IMR-90 (cell line): Measurements from ENCODE around the gene HEATR9.

Source experiments
- BHLHE40 ChIP-seq: fragments of 150-350 bp; IDR thresholded peaks from 2 replicates; pipeline ENCODE4 v1.6.1; 2016; ENCODE audit warnings: mild to moderate bottlenecking, low read depth, low read length
- CEBPB ChIP-seq: IDR thresholded peaks from 2 replicates; pipeline ENCODE4 v1.6.1; 2012; ENCODE audit warnings: low read depth, low read length, improper control_type of control experiment
- CHD1 ChIP-seq: IDR thresholded peaks from 2 replicates; pipeline ENCODE4 v1.6.1; 2012; ENCODE audit warnings: low read depth, low read length, improper control_type of control experiment
- MAFK ChIP-seq: IDR thresholded peaks from 2 replicates; pipeline ENCODE4 v1.6.1; 2012; ENCODE audit warnings: low read depth, low read length, improper control_type of control experiment
- MAZ ChIP-seq: IDR thresholded peaks from 2 replicates; pipeline ENCODE4 v1.6.1; 2012; ENCODE audit warnings: low read depth, mild to moderate bottlenecking, low read length, improper control_type of control experiment, moderate library complexity, borderline replicate concordance
- MXI1 ChIP-seq: IDR thresholded peaks from 2 replicates; pipeline ENCODE4 v1.6.1; 2012; ENCODE audit warnings: low read depth, mild to moderate bottlenecking, low read length, moderate library complexity, borderline replicate concordance
- POLR2A ChIP-seq: IDR thresholded peaks from 2 replicates; pipeline ENCODE4 v1.6.1; 2012; ENCODE audit warnings: mild to moderate bottlenecking, low read depth, low read length
- RAD21 ChIP-seq: IDR thresholded peaks from 2 replicates; pipeline ENCODE4 v1.6.1; 2012; ENCODE audit warnings: low read length, improper control_type of control experiment
- RFX5 ChIP-seq: IDR thresholded peaks from 2 replicates; pipeline ENCODE4 v1.8.0; 2012; ENCODE audit warnings: low read depth, mild to moderate bottlenecking, low read length, moderate library complexity
- SMC3 ChIP-seq: fragments of 150-350 bp; IDR thresholded peaks from 2 replicates; pipeline ENCODE4 v1.6.1; 2016; ENCODE audit warnings: low read depth, mild to moderate bottlenecking, antibody characterized with exemption, low read length, moderate library complexity
- TF ChIP-seq, protein P1 (sequence below): conservative IDR thresholded peaks from 2 replicates; pipeline ENCODE4 v1.5.1; 2012; ENCODE audit warnings: mild to moderate bottlenecking, low read depth, low read length, improper control_type of control experiment
- TF ChIP-seq, protein P2 (sequence below): fragments of 150-350 bp; IDR thresholded peaks from 2 replicates; pipeline ENCODE4 v1.6.1; 2017; ENCODE audit warnings: mild to moderate bottlenecking, antibody characterized with exemption, low read length, low read depth

DNA sequence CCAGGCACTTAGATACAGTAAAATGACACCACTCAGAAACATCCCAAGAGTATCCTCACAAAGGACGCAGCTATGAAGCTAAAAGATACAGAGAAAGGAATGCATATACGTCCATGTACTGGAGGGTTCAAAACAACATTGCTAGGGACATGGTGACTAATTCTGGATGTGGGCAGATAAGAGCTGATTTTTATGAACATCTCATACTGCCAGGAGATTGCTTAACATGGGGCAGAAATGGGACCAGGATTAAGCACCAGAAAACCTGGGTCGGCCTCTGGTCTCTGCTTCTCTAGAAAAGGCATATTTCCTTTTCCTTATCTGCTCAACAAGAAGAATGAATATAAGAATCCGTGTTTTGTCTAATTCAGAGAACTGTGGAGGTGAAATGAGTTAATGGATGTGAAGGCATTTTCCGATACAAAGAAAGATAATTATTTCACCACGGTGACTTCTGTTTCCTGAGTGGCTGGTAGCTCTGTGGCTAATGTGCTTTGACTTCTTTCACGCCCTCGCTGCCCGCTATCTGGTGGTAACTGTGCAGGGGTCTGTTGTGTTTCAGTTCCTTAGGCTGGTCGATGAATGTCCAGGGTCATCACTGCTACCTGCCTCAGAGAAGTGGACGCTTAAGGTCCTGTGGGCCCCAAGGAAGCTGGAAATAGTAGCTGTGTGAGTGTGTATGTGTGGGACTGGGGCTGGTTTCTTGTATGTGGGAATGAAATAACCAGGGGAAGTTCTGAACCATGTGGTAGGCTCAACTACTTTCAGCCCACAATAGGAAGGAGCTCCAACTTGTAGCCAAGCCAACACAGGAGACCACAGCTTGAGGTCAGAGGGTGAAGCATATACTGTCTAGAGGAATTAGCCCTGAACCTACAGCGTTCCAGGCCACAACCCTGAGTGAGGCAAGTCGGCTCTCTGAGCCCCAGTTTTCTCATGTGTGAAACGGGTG lies 27.2 kb upstream of the HEATR9 start:
- TF ChIP-seq, protein P1, sequence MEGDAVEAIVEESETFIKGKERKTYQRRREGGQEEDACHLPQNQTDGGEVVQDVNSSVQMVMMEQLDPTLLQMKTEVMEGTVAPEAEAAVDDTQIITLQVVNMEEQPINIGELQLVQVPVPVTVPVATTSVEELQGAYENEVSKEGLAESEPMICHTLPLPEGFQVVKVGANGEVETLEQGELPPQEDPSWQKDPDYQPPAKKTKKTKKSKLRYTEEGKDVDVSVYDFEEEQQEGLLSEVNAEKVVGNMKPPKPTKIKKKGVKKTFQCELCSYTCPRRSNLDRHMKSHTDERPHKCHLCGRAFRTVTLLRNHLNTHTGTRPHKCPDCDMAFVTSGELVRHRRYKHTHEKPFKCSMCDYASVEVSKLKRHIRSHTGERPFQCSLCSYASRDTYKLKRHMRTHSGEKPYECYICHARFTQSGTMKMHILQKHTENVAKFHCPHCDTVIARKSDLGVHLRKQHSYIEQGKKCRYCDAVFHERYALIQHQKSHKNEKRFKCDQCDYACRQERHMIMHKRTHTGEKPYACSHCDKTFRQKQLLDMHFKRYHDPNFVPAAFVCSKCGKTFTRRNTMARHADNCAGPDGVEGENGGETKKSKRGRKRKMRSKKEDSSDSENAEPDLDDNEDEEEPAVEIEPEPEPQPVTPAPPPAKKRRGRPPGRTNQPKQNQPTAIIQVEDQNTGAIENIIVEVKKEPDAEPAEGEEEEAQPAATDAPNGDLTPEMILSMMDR, result no peak
- TF ChIP-seq CEBPB, result peak; percentile 35; the same call in 1 of the 2 replicates
- TF ChIP-seq POLR2A, result no peak
- TF ChIP-seq, protein P2, sequence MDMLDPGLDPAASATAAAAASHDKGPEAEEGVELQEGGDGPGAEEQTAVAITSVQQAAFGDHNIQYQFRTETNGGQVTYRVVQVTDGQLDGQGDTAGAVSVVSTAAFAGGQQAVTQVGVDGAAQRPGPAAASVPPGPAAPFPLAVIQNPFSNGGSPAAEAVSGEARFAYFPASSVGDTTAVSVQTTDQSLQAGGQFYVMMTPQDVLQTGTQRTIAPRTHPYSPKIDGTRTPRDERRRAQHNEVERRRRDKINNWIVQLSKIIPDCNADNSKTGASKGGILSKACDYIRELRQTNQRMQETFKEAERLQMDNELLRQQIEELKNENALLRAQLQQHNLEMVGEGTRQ, result no peak
- TF ChIP-seq MAFK, result no peak
- no peak for TF ChIP-seq RAD21
- TF ChIP-seq RFX5, result no peak
- no peak for TF ChIP-seq MAZ
- TF ChIP-seq CHD1, result no peak
- no peak for TF ChIP-seq MXI1
- no peak for TF ChIP-seq BHLHE40
- no peak for TF ChIP-seq SMC3
